ENCODE measurements around the gene NR2F1.

GRCh38 chr5:93626801-93627200, 43.8 kb downstream of the NR2F1 start:
- TF ChIP-seq CTCF (IDR thresholded peaks at IDR 0.05) = no peak
- TF ChIP-seq POLR2A (IDR thresholded peaks at IDR 0.05) = no peak
